GM19023 (cell line): ENCODE results near the gene ZNF560.

ENCODE experiments used
- ATAC-seq: cut with Tn5 transposase; IDR thresholded peaks from one replicate; pipeline ENCODE4 v1.9.1; 2021; ENCODE audit warnings: mild to moderate bottlenecking, moderate library complexity; ENCODE audit not compliant: unreplicated experiment

The ZNF560 gene

DNA sequence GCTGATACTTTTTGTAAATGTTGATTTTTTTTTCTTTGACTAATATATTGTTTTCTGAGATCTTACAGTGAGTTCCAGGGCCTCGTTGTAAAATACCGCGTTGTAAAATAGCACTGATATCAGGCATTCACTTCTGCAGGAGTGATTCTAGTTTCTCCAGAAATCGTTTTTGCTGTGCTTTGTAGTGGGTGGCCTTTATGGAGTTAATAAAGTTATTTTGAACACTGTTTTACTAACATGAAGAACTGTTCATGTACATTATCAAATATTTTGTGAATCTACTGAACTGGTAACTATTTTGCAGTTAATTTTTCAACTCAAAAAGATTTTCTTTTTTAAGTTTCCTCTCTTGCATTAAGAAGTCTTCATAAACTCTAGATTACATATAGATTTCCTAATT lies 62.1 kb downstream of the ZNF560 start:
- ATAC-seq, result no peak

- ATAC-seq, result peak; percentile 94
These were observed 62.8 kb downstream of the ZNF560 start, which contains the start of gene ZNF266 for GRCh38 chr19:9435279-9436268. ZNF266 (minus strand) TSS chr19:9435573; CDS start chr19:9420089, 15,484 bp downstream.

DNA sequence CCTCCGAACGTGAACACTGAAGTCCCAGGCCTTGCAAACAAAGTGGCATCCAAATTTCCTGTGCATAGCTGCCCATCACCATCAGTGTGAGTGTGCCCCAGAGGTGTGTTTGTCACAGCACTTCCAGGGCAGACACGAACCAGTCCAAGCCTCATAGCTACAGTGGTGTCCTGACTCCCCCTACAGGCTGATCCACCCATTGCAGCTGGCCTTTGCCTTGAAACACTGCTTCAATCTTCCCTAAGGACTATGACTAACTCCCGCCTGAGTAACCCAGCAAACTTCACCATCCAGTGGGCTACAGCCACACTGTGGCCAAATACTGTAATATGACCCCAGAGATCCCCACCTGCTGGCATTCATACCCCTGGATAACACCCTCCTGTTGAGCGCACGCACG lies 66.9 kb downstream of the ZNF560 start:
- ATAC-seq, result no peak

DNA sequence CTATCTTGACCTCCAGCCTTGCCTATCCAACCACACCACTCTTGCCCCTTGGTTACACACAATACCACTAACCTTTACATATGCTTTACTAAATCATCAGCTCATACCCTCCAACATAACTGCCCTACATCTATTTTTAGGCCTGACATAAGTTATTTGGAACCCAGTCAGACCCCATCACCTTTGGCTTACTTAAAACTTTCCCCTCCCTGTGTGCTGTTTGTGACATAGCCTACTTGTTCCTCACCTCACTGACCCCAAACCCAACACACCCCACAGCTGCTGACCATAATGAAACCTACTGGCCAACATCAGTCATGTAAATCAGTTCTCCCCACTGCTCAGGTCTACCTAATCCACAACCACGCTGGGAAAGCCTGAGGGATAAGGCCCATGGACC lies 68.0 kb downstream of the ZNF560 start:
- no peak for ATAC-seq

- ATAC-seq, result no peak
These were observed 70.5 kb downstream of the ZNF560 start for GRCh38 chr19:9427941-9428340.
